Middle frontal gyrus (tissue), 1 donor: ENCODE results near the gene ADD2.
A peak's percentile ranks its signal among the peaks of the same experiment; 100 is the strongest.

Experiments used
- DNase-seq: peaks from one replicate; pipeline ENCODE4 v3.0.0-alpha.2; 2015; ENCODE audit warnings: low spot score; ENCODE audit errors: extremely low spot score

Gene ADD2

DNA sequence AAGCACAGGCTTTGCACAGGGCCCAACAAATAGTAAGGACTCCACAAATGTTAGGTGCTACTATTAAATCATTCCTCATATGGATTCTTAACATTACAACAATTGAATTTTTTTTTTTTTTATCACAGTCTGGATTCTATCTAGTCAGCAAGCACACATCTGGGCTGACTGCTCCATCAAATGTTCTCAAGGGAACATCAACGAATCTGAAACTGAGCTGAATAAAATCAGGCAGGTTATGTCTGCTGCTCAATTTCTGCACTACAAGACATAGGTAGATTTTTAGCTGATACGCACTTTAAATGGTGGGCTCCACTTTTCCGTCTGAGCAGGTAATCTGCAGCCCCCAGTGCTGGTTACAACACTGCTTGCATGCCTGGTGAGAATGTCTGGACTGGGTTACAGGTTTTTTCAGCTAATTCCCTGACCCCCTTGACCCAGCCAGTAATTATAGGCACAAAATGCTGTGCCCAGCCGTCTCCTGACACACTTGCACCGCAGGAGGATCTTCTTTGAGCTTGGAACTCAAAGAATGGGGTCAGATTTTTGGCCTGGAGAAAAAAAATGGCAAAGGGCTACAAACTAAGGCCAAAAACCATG, 44.6 kb downstream of the ADD2 start:
- DNase-seq: no peak

DNA sequence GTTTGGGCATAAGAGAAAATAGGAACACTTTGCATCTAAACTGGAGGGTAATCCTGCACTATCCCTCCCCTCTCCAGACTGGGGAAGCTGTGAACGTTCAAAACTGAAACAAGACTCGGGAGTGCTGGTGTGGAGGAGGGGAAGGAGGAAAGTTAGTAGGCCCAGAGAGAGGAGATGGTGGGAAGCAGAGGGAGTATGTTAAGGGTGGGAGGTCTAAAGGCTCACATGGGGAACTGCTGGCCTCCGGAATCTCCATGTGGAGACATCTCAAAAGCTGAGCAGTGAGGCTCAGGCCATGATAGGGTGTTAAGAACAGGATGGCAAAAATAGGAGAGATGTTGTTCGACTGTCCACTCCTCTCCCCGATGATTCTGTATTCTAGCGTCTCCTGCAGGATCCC, 47.9 kb downstream of the ADD2 start:
- DNase-seq: no peak

DNA sequence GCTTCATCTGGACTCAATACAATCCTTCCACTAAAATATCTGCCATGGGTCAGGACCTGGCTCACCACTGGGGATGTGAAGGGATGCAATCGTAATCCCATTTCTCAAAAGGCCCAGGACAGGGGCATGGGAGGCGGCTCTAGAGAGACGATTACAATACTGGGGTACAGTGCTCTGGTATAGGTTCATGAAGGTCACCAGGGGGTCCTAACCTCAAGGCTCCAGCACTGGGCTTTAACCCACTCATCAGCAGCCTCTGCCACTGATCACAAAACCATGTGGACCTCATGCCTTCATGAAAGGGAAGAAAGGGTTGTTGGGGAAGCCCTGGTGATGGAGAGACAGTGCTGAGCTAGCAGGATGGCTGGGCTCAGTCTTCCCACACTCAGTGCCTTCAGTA, 48.8 kb downstream of the ADD2 start:
- DNase-seq: no peak

DNA sequence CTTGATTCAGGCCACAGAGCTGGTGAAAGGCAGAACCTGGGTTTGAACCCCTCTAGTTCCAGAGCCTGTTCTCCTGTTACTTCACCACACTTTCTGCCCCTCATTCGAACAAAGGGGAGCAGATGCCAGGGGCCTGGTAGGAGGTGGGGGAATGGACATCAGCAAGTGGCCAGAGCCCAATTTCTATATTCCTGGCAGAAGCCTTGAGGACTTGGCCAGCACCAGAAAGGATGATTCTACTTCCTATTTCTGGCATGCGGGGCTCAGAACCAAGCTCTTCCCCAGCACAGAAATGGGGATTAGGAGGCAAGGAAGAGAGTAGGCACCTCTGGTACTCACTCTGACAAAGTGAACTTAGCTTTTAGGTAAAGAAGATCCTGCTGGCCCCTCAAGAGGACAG, 49.3 kb downstream of the ADD2 start:
- DNase-seq: no peak

DNA sequence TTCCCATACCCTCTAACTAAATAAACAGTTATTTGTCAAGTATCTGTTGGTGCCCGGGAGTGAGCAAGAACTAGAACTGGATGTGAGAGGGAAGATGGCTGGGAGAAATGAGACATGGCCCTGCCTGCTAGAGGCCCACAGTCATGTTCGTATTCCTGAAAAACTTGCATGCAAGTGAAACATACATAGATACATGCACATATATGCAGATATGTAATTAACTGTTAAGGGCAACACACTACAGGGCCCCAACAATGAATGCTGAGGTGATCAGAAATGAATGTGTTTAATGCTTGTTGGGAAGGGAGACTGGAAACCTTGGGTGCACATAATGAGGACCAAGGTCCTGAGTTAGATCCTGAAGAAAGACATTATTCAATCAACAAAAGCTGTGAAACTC, 49.8 kb downstream of the ADD2 start:
- DNase-seq: no peak

DNA sequence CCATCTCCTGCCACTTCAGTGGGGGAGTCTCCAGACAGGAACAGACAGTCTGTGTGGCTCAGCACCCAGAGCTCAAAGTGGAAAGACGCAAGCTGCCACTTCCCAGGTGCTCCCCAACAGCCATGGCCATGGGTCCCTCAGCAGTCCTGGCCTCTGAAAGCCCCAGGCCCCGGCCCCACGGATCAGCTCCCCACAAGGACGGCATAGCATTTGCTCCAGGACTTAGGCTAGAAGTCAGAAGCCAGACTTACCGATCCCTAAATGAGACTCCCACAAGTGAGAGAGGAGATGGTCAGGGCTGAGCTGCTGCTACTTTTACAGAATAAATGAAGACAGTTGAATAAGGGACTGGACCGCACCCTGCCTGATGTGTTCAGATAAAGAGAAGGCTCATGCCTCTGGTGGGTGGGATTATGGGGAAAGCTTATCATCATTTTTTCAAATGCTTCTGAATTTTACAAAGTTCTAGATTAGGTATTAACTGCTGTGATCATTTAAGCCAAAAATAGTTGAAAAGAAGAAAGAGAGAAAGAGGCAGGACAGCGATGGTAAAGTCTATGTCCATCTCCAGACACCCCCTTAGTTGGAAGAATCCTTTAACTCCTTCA, 50.5 kb downstream of the ADD2 start:
- DNase-seq: no peak

DNA sequence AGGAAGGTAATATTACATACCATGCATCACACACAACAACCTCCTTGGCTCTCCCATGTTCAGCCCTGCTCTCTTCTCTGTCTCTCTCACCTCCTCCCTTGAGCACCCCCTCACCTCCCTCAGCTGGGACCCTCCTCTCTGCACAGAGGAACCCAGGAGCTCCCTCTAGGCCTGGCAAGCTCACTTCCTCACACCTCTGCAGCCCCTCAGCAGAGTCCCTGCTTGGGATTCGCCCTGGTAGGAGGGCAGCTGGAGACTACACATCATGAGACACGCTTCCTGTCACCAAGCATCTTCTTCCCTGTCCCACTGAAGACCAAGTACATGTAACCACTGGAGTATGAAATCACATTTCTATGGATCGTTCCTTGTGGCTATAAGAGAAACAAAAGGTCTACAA, 51.0 kb downstream of the ADD2 start:
- DNase-seq: no peak

DNA sequence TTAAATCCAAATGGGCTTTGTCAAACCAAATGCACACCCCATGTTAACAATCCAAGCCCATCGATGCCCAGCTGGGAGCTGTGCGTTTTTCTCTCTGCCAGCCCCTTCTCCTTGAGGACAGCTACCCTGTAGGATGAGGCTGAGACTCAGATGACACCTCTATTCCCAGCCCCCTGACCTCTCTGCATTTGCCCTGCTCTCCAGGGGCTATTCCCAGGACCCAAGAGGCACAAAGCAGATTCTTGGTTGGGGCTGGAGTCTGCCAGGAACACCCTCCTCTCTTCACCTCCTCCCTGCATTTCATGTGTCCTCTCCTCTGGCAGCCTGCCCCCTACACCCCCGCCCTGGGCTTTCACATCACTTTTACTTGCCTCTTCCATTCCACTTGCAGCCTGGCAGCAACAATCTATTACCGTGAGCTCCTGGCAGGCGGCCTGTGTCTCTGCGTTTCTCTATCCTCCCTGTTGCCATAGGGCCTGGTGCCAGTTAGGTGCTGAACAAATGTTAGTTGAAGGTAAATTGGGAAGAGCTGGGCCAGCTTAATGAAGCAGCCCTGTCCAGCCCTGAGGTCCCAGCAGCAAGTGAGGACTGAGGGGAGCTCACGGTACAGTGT, 51.8 kb downstream of the ADD2 start:
- peak; percentile 45 for DNase-seq

DNA sequence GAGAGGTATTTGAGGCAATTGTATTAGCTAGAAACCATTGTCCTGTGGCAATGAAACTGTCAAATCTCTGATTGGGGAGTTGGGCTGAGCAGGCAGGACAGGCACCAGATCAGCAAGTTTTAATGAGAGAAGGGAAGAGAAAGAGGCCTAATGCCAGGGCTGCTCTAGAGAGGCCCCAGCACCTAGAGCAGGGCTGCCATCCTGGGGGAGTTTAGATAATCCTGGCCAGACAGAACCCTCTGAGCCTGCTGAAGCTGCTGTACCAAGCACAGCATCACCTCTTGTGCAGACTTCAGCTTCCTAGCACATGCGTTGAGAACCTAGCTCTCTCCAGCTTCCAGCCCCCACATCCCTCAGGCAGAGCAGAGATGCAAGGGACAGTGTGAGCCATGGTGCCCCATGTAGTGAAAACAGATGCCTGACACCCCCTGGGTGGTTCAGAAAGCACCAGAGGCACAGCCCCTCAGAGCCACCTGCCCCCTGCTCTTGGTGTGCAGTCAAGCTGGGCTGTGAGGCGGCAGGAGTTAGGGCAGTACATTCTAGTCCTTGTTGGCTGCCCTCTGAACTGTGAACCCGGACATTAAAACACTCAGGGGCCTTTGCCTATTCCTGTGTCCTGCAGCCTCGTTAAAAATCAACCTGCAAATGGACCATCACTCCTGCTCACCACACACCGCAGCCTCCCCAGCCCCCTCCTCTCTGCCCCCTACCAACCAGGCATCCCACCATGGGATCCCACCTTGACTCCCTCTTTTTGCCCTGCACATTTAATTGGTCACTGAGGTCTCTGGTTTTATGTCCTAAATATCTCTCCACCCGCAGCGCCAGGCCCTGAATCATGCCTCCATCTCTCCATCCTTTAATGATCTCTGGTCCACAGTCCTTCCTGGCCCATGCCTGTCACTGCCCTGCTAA, 52.7 kb downstream of the ADD2 start:
- DNase-seq: no peak

DNA sequence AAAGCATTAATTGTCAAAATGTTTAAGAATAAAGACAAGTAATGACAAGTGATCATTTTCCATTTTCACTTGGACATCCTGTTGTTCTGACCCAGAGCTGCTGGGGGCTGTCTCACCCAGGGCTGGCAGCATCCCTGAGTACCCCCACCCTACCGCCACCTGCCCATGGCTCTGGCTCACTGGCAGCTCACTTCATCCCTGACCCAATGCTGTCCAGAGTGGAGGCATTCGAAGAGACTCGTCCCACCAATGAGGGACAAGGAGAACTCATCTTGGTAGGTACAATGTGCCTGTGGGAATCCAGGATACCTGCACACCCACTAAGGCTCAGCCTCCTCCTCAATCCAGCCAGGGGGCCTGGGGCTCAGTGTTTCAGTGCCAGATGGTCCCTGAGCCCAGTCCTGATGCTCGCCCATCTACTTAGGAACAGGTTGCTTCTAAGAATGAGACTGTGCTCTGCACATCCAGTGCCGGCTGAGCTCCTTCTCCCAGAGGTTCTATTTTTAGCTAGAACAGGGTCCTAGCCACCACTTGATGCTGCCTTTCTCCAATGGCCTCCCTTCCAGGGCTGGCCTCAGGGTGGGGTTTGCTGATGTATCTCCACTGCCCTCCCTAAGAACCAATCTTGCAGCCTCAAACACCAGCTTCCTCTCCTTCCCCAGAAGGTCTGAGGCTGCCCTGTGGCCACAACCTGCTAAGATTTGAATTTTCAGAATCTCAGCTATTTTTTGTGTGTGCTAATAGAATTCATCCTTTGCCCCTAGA, 53.7 kb downstream of the ADD2 start:
- no peak for DNase-seq

DNA sequence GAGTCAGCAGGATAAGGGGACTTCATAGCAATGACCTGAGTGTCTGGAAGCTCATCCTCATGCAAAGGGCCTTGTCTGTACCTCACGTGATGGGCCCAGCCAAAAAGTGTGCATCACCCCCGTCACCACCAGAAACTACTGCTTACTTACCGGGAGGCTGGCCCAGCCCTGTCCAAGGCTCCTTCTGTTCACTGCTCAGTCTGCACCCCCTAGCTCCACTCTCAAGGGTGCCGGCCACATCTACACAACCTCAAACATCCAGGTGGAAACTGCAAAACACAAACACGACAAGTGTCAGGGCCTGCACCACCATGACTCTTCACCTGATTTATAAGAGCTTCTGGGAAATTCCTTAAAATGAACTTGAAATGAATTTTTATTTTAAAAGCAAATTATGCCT, 55.1 kb downstream of the ADD2 start:
- no peak for DNase-seq

DNA sequence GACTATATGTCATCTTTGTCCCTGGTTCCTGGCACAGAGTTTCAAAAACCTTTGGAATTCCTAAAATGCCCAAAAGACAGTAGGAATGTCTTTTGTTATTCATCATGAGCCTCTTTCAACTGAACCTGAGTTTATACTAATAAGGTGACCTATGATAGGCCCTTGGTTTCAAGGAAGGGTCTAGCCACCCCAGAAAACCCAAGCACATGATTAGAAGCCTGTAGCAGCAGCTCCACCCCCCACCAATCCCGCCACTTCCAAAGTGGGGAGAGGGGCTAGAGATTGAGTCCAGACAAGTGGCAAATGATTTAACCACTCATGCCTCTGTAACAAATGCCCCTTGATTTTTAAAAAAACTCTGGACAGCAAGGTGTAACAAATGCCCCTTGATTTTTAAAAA, 56.8 kb downstream of the ADD2 start:
- DNase-seq: no peak

DNA sequence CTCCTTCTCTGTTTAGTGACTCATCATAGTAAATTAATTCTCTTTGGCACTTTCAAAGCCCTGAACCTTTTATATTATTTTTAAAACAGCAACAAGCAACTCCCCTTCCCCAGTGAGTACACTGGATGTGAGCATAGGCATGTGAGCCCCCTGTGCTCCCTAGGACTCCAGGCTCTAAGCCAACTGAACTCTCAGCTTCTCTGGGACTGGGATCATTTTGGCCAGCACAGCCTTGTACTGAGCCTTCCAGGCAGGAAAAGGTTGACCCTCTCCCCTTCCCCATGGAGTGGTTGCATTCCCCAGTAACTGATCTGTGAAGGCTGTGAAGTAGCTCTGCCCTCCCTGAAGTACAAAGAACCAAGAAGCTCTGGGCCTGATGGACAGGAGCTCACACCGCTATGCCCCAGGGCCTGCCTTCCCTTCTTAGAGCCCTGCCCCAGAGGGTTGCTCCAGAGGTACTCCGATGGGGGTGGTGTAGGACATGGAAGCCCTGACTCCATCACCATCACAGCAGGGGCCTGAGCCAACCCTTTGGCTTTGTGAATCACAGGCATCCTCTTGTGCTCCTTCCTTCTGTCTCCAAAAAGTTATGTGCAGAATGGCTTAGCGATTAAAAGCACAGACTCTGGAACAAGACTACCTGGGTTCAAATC, 57.8 kb downstream of the ADD2 start:
- no peak for DNase-seq

DNA sequence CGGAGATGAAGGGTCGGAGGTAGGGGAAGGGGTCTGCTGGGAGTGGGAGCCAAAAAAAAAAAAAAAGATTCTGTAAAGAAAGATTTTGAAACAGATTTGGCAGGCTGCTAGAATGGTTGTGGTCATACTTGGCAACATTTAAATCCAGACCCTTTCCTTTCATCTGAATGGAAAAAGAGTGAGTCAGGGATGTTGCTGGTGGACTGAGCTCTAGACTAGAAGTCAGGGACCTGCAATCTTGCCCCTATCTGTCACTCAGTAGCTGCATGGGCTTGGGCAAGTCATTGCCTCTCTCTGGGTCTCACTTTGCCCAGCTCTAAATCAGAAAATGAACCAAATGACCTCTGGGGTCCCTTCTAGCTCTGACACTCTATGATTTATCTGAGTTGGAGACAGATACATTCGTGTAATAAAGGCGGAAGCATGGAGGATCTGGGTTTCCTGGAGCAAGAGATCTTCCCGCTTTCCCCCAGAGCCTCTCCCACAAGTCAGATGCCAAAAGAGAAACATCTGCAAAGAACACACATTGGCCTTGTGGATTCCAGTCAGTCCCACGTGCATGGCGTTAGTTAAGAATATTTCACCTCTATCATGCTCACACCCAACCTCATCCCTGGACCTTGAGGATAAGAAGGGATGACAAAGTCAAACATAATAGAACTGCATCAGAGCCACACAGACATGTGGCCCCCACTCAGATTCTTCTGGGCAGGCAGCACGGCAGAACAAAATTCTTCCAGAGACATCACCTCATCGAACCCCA, 58.5 kb downstream of the ADD2 start:
- DNase-seq: no peak

DNA sequence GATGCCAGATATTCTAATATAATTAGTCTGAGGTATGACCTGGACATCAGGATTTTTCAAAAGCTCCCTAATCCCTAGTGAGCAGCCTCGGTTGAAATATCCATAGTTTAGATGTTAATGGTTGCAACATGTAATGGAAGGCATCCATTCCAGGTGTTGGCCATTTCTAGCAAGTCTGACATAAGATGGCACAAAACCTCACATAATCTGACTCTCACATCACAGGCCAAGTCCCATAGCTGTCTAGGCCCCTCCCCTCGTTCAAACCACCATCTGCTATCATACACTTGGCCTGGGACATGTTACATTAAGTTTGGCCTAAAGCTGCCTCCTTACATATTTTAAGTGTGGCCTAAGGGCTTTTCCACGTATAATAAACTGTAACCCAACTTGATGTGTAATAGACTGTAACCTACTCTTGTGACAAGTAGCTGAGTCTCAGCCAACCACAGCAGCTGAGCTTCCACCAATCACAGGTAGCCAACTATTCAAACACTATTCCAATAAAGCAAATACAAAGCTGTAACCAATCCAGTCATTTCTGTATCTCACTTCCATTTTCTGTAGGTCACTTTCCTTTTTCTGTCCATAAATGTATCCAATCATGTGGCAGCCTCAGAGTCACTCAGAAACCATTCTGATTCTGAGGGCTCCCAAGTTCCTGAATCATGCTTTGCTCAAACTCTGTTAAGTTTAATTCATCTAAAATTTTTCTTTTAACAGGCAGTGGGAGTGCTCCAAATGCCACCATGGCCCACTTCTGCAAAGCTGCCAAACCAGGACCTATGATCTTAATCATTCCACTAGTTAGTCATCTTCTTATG, 59.4 kb downstream of the ADD2 start:
- DNase-seq: no peak

DNA sequence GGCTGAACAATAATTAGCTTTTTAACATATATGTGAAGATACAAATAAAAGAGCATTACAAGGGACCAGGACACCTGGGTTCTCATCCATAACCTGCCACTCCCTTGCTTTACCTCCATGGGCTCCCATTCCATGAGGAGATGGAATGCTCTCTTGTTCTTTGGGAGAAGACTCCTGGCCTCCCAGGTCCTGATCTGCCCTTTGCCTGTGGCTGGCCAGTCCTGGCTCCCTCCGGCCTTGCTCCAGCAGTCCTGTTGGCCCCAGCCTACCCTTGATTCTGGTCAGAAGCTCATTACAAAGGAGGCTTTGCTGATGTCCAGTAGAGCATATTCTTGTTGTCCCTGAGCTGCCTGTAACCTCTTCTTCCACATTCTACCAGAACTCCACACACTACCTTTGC, 60.3 kb downstream of the ADD2 start:
- no peak for DNase-seq

DNA sequence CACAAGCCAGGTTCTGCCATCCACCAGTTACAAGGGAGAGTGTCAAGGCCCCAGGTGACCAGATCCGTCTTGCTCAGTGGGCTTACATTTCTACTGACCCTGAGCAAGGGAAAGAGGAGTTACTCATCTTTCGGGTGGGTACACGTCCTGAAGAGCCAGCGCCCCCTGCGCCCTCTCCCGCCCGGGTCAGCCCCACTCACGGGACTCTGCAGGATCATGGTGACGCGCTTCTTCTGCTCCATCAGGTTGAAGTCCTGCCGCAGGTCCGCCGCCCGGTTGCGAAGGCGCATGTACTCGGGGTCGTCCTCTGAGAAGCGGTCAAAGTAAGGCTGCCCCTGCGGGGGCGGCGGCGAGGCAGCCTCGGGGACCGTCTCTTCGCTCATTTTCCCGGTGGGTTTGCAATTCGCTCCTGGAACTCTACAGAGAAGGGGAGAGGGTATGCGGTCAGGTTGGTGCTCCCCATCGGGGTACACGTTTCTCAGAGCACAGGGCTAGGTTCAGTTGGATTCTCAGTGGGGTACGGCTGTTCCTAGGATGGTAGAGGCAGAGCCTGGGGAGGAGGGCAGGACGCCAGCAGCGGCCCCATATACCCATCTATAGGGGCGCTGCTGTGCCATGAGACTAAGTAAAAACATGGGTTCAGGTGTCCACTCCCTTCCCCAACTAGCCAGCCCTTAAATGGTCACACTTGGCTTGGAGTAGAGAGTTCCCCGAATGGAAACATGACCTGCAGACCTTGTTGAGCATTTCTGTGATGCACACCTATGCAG, 61.8 kb downstream of the ADD2 start:
- no peak for DNase-seq

DNA sequence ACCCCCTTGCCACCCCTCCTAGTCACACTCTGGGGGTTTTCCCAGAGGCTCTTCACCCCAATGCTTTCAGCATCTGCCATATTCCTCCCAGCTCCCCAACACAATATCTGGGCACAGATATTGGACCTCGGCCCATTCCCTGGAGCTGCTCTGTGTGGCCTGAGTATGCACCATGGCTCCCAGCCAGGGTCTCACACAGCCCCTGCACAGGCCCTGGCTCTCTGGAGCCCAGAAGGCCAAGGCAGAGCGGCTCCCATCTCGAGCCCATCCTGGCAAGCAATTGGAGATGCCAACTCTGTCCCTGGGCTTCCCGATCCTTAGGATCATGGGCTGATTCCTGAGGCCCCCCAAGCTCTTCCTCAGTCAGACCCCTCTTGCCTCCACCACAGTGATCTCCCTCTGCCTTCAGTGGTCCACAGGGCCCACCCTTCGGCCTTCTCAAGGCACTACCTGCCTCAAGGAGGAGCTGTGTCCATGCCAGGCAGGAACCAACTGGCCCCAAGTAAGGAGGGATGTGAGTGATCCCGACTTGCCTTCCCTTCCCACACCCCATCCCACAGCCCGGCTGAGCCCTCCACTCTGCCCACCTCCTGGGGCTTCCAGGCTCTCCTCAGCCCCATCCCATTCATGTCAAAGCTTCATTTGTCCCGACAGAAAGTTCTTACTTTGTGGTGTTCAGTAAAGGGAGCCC, 62.7 kb downstream of the ADD2 start:
- no peak for DNase-seq
